Endothelial cell (in vitro differentiated cells): ENCODE measurements around the gene JDP2. TPM values are rescaled to one million over a fixed set of nuclear protein-coding genes. Genes with fewer than 3 reads are reported as not detected.

Experiments
- DNase-seq: peaks from one replicate; pipeline ENCODE4 v3.0.0; 2021; ENCODE audit warnings: low spot score
- H3K27ac Mint-ChIP-seq: one replicate; pipeline ENCODE4 v1.8.0; 2021; ENCODE audit warnings: mixed read lengths, inconsistent platforms; ENCODE audit not compliant: unreplicated experiment
- H3K27me3 Mint-ChIP-seq: one replicate; pipeline ENCODE4 v1.8.0; 2021; ENCODE audit warnings: mild to moderate bottlenecking, moderate library complexity, mixed read lengths, inconsistent platforms; ENCODE audit not compliant: unreplicated experiment
- H3K36me3 Mint-ChIP-seq: one replicate; pipeline ENCODE4 v1.8.0; 2021; ENCODE audit warnings: mild to moderate bottlenecking, low read depth, mixed read lengths, inconsistent platforms; ENCODE audit not compliant: unreplicated experiment
- H3K4me1 Mint-ChIP-seq: one replicate; pipeline ENCODE4 v1.8.0; 2021; ENCODE audit warnings: mild to moderate bottlenecking, mixed read lengths, inconsistent platforms; ENCODE audit not compliant: unreplicated experiment
- H3K4me3 Mint-ChIP-seq: one replicate; pipeline ENCODE4 v1.8.0; 2021; ENCODE audit warnings: mild to moderate bottlenecking, mixed read lengths, inconsistent platforms; ENCODE audit not compliant: unreplicated experiment
- H3K9me3 Mint-ChIP-seq: one replicate; pipeline ENCODE4 v1.8.0; 2021; ENCODE audit warnings: mixed read lengths, inconsistent platforms; ENCODE audit not compliant: unreplicated experiment
- total RNA-seq: library from RNA; stranded (reverse); fragmentation: NEBNext Ultra II Directional; extraction: Animal tissue kit (Norgen Biotek cat#: 25700); gene quantifications from one replicate; pipeline ENCODE4 v1.2.1, GENCODE V29; 2021; ENCODE audit not compliant: unreplicated experiment
- TF ChIP-seq, protein P1 (sequence below): fragments of 200-600 bp; sonication (generic); IDR thresholded peaks from one replicate; pipeline ENCODE4 v1.5.0; 2021; ENCODE audit warnings: antibody characterized with exemption; ENCODE audit not compliant: unreplicated experiment

The JDP2 gene
- total RNA-seq, 1 donor from 2014 or later = 5.1 TPM

DNA sequence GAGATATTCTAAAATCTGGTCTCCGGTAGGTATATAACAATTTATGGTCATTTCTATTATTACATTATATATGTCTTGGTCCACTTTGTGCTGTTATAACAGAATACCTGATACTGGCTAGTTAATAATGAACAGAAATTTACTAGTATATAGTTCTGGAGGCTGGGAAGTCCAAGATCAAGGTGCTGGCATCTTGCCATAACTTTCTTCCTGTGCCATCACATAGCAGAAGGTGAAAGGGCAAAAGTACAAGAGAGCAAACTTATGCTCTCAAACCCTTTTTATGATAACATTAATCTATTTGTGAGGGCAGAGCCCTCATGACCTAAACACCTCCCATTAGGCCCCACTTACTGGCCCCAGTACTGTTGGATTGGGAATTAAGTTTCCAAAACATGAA lies 76.6 kb downstream of the JDP2 start:
- Mint-ChIP-seq H3K36me3 (no peaks in the 10 kb centered on the region), H3K4me3 (no peak overlapping the region), H3K4me1 (no peaks in the 10 kb centered on the region), H3K9me3 (no peaks in the 10 kb centered on the region), H3K27me3 (no peaks in the 10 kb centered on the region), H3K27ac (no peak overlapping the region)
- no peak for DNase-seq
- TF ChIP-seq, protein P1, sequence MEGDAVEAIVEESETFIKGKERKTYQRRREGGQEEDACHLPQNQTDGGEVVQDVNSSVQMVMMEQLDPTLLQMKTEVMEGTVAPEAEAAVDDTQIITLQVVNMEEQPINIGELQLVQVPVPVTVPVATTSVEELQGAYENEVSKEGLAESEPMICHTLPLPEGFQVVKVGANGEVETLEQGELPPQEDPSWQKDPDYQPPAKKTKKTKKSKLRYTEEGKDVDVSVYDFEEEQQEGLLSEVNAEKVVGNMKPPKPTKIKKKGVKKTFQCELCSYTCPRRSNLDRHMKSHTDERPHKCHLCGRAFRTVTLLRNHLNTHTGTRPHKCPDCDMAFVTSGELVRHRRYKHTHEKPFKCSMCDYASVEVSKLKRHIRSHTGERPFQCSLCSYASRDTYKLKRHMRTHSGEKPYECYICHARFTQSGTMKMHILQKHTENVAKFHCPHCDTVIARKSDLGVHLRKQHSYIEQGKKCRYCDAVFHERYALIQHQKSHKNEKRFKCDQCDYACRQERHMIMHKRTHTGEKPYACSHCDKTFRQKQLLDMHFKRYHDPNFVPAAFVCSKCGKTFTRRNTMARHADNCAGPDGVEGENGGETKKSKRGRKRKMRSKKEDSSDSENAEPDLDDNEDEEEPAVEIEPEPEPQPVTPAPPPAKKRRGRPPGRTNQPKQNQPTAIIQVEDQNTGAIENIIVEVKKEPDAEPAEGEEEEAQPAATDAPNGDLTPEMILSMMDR = no peak

GRCh38 chr14:75506930-75507329 lies 79.1 kb downstream of the JDP2 start:
- no peak overlapping the region for H3K27ac Mint-ChIP-seq
- H3K9me3 Mint-ChIP-seq = no peaks in the 10 kb centered on the region

DNA sequence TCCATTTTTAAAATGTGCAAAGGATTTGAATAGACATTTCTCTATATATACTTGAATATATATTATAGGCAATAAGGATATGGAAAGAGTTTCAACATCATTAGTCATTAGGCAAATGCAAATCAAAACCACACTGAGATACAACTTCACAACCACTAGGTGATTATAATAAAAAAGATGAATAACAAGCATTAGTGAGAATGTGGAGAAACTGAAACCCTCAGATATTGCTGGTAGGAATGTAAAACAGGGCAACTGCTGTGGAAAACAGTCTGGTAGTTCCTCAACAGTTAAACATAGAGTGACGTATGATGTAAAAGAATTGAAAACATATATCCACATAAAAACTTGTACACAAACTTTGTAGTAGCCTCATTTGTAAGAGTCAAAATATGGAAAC lies 82.7 kb downstream of the JDP2 start:
- H3K4me1 Mint-ChIP-seq = peaks cover 3% of the 10 kb centered on the region
- no peak overlapping the region for H3K27ac Mint-ChIP-seq
- H3K9me3 Mint-ChIP-seq = no peaks in the 10 kb centered on the region
- TF ChIP-seq, protein P1 = no peak
- no peaks in the 10 kb centered on the region for H3K27me3 Mint-ChIP-seq
- peaks cover 6% of the 10 kb centered on the region for H3K36me3 Mint-ChIP-seq
- DNase-seq = no peak
- H3K4me3 Mint-ChIP-seq = no peak overlapping the region

More at GRCh38 chr14:75506930-75507329, 79.1 kb downstream of the JDP2 start:
- H3K4me3 Mint-ChIP-seq = no peak overlapping the region
- DNase-seq = no peak
- H3K27me3 Mint-ChIP-seq = no peaks in the 10 kb centered on the region
- H3K4me1 Mint-ChIP-seq = no peaks in the 10 kb centered on the region
- TF ChIP-seq, protein P1 = no peak
- H3K36me3 Mint-ChIP-seq = peaks cover 1% of the 10 kb centered on the region

DNA sequence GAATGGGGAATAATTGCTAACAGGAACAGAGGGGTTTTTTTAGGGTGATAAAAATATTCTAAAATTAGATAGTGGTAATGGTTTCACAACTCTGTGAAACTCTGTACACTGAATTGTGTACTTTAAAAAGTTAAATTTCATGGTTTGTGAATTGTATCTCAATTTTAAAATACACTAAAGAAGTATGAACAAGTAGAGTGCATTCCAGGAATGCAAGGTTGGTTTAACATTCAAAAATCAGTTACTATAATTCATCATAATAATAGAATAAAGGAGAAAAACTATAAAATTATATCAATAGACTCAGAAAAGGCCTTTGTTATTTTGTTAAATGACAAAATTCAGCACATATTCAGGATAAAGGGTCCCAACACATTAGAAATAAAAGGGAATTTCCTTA lies 83.4 kb downstream of the JDP2 start:
- Mint-ChIP-seq H3K36me3 (peaks cover 6% of the 10 kb centered on the region), H3K9me3 (no peaks in the 10 kb centered on the region), H3K4me1 (peaks cover 8% of the 10 kb centered on the region), H3K27me3 (no peaks in the 10 kb centered on the region), H3K27ac (no peak overlapping the region), H3K4me3 (no peak overlapping the region)
- no peak for DNase-seq
- TF ChIP-seq, protein P1 = no peak

DNA sequence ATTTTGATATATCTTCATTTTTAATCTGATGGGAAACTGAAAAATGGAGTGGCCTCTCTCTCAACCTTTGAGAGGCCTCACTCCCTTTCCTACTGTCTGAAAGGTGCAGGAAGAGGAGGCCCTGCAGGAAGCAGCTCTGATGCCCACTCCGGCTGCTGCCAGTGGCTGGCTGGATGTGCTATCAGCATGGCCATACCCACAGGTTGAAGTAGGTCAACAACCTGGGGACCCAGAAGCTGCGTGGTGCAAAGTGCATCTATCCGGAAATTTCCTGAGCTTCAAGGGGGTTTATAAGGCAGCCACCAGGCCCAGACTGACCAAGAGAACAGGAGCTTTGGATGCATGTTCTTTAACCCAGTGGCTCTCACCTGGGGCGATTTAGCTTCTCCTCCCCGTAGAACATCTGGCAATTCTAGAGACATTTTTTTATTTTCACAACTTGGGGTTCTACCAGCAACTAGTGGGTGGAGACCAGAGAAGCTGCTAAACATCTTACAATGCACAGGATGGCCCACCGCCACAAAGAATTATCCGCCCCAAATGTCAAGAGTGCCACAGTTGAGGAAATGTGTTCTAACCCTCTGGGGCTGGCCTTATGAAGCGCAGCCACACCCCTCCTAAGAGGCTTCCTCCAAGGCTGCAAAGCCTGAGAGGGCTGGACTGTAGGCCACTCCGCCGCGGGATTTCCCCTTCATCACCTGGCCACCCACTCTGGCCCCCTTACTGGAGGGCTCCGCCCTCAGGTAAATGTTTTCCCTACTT lies 86.3 kb downstream of the JDP2 start:
- H3K4me1 Mint-ChIP-seq = peaks cover 9% of the 10 kb centered on the region
- H3K9me3 Mint-ChIP-seq = no peaks in the 10 kb centered on the region
- H3K36me3 Mint-ChIP-seq = peaks cover 6% of the 10 kb centered on the region
- H3K27ac Mint-ChIP-seq = no peak overlapping the region
- no peak overlapping the region for H3K4me3 Mint-ChIP-seq
- H3K27me3 Mint-ChIP-seq = no peaks in the 10 kb centered on the region
- TF ChIP-seq, protein P1 = no peak
- DNase-seq = no peak
